HG03196 (cell line): Measurements from ENCODE around the gene HLA-DQB1.
A peak's percentile ranks its signal among the peaks of the same experiment; 100 is the strongest.
"Not testable (repeated sequence)": the region's sequence is repeated elsewhere in the genome, so short reads cannot be mapped to it uniquely, and the experiment has no call there.

ENCODE experiments used
- ATAC-seq: cut with Tn5 transposase; IDR thresholded peaks from one replicate; pipeline ENCODE4 v1.9.1; 2021; ENCODE audit not compliant: unreplicated experiment

HLA-DQB1 gene

DNA sequence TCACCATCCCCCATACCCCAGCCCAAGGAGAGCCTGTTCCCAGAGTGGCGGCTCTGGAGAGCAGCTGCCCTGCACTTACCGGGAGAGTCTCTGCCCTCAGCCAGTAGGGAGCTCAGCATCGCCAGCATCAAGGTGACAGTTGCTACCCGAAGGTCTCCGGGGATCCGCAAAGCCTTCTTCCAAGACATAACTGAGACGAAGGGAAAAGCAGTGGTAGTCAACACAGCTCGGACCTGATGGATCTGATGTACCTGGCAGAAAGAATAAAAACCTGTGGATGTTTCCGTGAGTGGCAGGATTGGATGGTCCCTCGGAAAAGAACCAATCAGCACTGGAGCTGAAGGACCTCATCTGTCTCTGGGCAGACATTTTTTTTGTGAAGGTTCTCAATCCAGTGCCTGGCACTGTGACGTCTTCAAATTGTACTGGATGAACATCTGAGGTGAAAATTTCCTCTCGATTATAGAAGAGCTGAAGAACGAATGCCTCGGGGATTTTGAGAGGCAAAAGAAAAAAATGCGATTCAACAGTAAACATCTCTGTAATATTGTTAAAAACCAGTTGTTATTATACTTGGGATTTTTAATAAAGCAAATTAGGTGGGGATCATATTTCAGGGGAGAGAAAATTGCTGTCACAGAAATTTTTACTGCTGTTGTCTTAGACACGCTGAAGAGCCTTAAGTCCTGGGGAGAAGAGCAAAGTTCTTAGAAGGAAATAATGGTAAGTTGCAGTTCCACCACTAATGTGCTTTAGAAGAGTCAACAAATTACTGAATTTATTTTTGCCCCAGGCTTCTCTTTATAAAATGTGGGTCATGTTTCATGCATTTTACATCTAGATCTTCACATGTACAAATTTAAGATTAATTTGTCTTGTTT lies at the start of gene HLA-DQB1:
TSS of gene HLA-DQB1 (minus strand) at position 238 of the 881 bp plus-strand sequence. CDS start at position 188, 50 bp downstream.
- no peak for ATAC-seq

DNA sequence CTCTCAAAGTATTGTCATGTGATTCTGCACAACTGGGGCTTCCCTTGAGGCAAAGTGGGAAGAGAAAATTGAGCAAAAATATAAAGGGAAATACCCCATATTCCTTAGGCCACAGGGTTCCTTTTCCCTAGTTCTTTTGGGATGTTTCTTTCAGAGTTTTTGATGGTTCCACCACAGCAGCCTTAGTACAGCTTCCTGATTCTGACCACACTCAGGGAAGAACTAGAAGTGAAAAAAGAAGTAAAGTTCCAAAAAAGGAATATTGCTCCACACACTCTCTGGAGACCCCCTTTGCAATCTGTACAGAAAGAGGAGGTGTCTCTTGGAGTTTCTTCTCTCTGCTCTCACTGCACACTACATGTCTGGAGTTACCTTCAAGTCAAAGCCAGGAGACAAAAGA lies 46.8 kb upstream of the HLA-DQB1 start:
- ATAC-seq, result no peak

DNA sequence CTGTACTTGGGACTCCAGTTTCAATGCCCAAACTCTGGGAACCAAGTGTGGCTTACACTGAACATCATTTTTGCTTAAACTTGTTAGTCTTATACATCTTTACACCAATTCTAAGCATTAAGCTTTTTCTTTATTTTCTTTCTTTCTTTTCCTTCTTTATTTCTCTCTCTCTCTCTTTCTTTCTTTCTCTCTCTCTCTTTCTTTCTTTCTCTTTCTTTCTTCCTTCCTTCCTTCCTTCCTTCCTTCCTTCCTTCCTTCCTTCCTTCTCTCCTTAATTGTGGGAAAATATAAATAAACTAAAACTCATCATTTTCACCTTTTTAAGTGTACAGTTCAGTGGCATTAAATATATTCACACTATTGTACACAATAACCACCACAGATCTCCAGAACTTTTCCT lies 43.2 kb upstream of the HLA-DQB1 start:
- no peak for ATAC-seq

DNA sequence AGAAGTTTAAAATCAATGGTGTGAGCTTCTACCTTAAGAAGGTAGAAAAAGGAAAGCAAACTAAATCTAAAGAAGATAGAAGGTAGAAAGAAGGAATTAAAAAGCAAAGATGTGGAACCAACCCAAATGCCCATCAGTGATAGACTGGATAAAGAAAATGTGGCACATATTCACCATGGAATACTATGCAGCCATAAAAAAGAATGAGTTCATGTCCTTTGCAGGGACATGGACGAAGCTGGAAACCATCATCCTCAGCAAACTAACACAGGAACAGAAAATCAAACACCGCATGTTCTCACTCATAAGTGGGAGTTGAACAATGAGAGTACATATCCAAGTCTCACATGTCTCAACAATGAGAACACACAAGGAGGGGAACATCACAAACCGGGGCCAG lies 38.7 kb upstream of the HLA-DQB1 start:
- ATAC-seq, result not testable (repeated sequence)

DNA sequence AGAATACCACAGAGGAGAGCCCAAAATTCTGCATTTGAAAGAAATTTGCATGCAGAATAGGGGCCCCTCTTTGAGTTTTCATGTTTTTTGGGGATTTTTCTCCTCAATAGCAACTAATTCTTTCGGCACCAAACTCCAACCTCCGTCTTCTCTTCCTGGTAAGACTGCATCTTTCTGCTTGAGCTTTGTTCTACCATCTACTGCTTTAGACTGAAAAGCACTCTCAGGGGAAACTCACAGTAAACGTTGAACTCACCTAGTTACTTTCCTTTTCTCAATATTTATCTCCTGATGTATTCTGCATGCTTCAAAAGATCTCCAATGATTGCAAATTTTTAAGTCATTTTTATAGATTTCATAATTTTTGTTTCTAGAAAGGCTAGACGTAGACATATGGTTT lies 36.9 kb upstream of the HLA-DQB1 start:
- ATAC-seq, result no peak

DNA sequence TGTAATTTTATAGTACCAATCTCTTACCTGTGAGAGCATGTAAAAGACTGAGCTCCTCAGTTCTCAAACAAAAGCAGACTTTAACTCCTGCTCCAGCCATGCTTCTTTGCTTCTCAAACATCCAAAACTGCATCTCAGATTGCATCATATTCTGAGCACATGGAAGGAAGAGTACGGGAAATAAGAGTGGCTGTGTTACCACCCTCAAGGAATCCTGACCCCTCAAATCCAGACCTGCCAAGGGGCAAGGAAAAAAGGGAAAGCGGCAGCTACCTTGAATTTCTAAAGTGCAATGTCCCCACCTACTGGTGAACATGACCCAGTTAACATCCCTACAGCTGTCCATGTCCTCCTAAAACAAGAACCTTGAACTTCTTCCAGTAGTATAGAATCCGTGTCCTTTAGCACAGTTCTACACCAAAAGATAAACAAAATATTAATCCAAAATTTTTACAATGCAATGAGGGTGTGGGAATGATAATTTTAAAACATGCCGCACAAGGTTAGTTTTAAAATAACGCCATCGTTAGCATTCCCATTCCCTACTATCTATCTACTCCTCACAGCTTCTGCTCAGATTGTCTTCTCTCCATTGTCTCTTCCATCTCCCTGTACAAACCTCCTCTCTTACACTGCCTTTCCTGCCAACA lies 34.1 kb upstream of the HLA-DQB1 start:
- ATAC-seq, result no peak

DNA sequence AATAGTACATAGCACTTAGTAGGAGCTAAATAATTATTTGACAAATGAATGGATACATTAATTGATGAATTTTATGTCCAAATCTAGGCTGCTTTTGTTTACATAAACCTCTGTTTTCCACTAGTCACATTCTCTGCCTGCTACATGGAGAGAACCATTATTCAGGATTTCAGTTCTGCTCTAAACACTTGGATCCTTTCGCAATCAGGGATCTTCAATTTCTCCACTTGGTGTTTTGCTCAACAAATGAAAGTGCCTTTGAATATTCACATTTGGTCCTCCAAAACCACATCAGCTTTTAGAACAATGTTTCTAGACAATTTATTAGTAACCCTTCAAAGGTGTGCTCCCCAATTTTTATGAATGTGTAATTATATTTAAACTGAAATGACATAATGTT lies 30.6 kb upstream of the HLA-DQB1 start:
- no peak for ATAC-seq

DNA sequence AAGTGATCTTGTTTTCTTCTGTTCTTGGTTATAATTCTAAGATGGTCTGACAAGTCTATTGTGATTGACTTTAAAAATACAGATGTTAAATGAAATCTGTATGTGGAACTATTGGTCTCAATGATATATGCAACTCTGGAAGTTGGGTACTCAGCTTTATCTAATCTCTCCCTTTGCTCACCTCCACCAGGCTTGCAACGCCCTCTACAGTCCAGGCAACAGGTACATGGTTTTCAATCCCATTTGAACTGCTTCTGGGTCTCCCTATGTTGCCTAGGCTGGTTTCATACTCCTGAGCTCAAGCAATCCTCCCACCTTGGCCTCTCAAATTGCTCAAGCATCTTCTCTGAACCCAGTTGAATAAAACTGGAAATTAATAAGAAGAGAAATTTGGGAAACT lies 25.6 kb upstream of the HLA-DQB1 start:
- no peak for ATAC-seq

DNA sequence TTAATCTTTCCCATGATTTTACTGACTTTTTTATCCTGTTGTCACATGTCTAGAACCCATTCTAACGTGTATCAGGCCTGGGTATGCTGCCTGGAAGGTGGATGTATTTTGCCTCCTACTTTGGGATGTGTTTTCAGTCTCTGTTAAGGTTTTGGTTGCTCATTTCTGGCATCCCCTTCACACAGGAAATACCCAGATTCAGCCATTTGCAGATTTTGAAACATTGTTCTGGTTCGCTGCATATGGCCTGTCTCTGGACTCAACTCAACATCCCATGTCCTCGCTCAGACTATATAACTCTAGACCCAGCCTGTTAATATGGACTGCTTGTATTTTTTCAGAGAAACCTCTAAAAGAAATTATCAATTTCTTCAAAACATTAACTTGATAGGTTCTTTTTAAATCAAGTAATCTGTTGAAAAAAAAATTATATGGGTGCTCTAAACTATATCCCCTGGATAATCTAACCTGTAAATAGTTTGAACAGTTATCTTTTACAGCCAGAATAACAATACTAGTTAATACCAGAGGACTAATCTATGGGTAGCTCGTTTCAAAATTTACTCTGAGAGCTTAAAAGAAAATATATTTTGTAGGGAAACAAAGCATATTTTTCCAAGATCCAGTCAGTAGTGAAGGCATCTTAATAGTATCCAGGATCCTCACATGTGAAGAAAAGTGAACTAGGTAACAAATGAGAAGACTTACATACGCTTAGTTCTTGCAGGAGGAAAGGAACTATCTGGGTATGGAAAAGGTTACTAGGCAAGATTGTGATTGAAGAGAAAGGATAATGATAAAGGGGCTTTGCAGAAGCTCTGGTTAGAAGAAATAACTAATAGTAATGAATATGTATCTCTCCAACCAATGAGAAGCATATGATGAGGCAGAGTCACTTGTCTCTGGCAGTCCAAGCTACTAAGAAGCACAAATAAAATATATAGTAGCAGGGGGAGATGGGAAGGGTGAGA lies 23.4 kb upstream of the HLA-DQB1 start:
- ATAC-seq, result no peak

DNA sequence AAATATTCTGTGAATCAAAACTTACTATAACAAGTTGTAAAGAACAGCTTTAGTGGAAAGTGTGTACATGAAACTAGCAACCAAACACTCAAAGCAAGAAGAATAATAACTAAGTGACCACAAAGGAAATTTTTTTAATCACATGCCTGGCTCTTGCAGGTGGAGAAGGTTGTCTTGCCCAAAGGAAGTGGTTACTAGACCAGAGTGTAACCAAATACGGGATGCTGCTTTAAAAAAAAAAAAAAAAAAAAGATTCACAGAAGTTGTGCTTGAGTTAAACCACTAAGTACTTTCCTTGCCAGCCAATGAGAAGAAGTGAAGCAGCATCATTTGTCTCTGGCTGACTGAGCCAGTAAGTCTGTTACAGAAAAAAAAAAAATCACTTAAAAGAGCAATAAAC lies 19.1 kb upstream of the HLA-DQB1 start:
- peak; percentile 88 for ATAC-seq

DNA sequence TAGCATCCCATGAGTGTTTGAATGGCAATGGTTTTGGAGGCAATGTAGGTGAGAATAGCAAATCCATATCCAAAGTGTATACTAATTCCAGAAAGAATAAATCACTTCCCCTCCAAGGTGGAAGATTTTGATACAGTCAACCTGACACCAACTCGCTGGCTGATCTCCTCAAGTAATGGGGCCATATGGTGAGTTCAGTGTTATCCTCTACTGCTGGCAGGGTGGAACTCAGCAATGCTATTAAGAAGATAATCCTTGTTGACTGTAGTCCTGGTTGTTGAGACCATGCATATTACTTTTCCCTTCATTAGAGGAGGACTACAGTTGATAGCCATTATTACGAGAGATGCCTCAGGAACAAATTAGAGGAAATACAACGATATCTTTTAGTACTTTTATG lies 17.8 kb upstream of the HLA-DQB1 start:
- no peak for ATAC-seq

DNA sequence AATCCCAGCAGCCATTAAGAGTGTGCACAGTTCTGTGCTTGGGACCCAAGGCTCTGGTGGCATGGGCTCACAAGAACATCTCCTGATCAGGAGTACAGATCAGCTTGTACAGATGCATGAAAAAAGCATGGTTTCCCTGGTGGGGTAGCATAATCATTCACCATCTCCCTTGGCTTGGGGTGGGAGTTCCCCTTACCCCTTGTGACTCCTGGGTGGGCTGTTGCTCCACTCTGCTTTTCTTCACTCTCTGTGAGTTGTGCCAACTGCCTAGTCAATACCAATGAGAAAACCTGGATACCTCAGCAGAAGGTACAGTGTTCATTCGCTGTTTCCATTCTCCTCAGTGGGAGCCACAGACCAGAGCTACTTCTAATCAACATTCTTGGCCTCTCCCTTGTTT lies 13.6 kb upstream of the HLA-DQB1 start:
- no peak for ATAC-seq

DNA sequence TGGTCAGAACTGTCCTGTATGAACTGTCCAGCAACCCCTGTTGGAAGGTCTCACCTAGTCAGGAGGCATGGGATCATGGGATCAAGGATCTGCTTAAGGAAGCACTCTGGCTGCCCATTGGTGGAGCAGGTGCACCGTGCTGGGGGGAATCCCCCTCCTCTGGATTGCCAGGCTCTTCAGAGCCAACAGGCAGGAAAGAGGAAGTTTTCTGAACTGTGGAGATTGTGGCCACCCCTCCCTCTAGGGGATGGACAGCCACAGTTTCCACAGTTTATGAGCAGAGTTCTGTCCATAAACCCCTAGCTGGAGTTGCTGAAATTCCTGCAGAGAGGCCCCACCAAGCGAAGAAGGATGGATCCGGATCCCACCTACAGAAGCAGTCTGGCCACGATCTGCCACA lies 13.0 kb upstream of the HLA-DQB1 start:
- ATAC-seq, result no peak

DNA sequence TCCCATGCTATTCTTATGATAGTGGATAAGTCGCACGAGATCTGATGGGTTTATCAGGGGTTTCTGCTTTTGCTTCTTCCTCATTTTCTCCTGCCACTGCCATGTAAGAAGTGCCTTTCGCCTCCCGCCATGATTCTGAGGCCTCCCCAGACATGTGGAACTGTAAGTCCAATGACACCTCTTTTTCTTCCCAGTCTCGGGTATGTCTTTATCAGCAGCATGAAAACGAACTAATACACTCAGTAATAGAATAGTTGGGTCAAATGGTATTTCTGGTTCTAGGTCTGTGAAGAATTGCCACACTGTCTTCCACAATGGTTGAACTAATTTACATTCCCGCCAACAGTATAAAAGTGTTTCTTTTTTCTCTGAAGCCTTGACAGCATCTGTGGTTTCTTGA lies 7.7 kb upstream of the HLA-DQB1 start:
- ATAC-seq, result not testable (repeated sequence)

DNA sequence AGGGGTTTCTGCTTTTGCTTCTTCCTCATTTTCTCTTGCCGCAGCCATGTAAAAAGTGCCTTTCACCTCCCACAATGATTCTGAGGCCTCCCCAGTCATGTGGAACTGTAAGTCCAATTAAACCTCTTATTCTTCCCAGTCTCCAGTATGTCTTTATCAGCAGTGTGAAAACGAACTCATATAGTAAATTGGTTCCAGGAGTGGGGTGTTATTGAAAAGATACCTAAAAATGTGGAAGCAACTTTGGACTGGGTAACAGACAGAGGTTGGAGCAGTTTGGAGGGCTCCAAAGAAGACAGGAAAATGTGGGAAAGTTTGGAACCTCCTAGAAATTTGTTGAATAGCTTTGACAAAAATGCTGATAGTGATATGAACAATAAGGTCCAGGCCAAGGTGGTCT lies 5.5 kb upstream of the HLA-DQB1 start:
- not testable (repeated sequence) for ATAC-seq

DNA sequence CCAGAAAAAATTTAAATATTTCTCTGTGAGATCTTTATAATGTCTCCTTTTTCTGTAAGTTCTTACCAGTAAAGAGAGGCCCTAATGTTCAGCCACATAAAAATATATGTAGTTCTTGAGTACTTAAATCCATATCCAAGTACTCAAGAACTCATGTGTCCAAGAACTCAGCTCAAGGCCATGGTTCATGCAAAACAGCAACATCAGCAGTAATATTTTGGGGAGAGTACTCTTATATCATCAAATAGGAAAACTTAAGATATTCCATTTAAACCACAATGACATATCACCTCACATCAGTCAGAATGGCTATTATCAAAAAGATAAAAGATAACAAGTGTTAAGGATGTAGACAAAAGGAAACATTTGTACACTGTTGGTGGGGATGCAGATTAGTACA lies 3.4 kb upstream of the HLA-DQB1 start:
- no peak for ATAC-seq

DNA sequence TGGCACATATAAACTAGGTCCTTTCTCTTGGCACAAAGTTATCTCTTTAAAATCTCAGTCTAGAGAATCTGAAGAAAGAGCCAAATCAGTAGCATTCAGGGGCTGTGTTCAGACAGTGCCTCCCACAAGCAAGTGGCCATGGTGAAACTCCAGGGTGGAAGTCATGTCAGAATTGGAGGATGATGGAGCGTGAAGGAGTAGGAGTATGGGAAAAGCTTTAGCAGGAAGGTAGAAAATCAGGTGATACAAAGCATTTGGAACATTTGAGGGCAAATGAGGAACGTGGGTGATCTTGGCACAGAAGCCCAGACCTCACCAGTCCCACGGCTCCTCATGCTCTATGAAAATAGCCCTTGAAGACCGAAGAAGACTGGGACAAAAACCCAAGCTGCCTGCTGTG lies 2.8 kb upstream of the HLA-DQB1 start:
- ATAC-seq, result no peak

DNA sequence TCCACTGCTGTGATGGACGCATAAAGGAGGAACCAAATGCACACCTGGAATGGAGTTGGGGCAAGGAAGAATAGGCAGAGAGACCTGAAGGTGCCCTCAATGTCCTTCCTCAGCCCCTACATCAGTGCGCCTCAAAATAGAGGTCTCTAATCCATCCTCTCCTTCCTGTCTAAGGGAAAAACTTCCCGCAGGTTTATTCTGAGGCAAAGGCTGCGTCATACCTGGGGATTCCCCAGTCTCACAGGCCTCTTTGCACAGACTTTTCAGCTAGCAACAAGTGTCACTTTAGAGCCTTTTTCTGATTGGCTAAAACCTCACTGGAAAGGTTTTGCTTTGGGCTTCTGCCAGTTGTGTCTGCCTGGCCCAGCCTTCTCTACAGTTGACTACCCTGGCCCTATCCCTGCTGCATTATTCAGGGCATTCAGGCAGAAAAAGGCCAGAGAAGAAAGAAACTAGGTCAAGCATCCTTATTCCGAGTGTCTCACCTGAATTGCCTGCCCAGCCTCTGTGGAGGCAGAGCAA lies 1.8 kb upstream of the HLA-DQB1 start:
- peak; percentile 71 for ATAC-seq

DNA sequence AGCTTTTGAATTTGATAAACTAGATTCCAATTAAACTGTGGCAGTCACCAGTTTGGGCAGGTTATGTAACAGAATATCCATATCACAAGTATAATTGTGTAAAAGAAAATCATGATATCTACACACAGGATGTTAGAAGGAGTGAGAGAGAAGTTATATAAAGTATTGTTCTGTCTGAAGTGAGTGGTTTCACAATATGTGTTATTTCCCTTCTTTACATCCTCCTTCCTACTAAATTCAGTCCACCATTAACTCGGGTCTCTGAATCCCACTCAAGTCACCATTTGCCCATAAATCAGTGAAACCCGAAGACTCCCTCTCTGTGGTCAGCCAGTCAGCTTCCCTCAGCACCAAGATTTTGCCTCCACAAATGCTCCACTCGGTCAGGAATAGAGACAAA lies 796 bp downstream of the HLA-DQB1 start:
- no peak for ATAC-seq

DNA sequence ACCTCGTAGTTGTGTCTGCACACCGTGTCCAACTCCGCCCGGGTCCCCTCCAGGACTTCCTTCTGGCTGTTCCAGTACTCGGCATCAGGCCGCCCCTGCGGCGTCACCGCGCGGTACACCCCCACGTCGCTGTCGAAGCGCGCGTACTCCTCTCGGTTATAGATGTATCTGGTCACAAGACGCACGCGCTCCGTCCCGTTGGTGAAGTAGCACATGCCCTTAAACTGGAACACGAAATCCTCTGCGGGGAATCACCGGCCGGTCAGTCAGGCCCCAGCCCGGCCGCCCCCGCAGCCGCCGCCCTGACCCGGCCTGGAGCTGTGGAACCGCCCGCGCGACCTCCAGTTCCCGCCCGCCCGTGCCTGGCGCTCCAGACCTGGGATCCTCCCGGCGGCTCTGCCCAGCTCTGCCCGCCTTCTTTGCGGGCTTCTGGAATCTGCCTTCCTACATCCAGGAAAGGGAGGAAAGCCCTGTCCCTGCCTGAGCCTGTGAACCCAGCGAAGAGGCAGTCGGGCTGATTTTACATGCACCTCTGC lies 1.6 kb downstream of the HLA-DQB1 start:
- peak; percentile 56 for ATAC-seq

DNA sequence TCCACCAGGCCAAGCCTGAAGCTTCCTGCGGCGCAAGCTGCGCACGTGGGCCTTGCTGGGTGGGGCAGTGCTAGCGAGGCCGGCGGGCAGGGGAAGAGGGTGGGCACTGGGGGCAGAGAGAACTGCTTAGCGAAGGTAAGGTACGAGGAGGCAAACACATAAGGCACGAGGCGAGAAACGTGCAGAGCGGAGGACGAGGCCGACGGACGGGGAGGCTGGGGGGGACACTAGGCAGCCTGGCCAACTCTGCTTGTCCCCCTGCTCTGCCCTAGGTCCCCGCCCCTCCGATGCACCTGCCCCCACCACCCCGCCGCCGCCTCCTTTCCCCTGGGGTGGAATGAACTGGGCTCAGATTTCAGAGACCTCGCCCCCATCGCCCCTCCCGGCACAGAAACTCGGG lies 2.1 kb downstream of the HLA-DQB1 start:
- no peak for ATAC-seq
